Skeletal muscle tissue (tissue), 4 donors: Measurements from ENCODE around the gene MSI2. TPM values are rescaled to one million over a fixed set of nuclear protein-coding genes. Genes with fewer than 3 reads are reported as not detected.

ENCODE experiments used
- H3K27ac ChIP-seq: one replicate; pipeline ENCODE4 v1.7.0; 2013; ENCODE audit warnings: mild to moderate bottlenecking, low read depth, low read length, inconsistent platforms
- H3K27me3 ChIP-seq, 3 donors: one replicate each; pipeline ENCODE4 v1.7.0; 2013; ENCODE audit warnings: low read length in 3 of 3; ENCODE audit not compliant: control insufficient read depth in 3 of 3, insufficient read depth in 3 of 3
- H3K36me3 ChIP-seq, 3 donors: one replicate each; pipeline ENCODE4 v1.7.0; 2013; ENCODE audit warnings: low read length in 3 of 3; ENCODE audit not compliant: control insufficient read depth in 3 of 3, insufficient read depth in 3 of 3
- H3K4me1 ChIP-seq, 3 donors: one replicate each; pipeline ENCODE4 v1.7.0; 2013; ENCODE audit warnings: low read length in 3 of 3, mild to moderate bottlenecking in 3 of 3; ENCODE audit not compliant: control insufficient read depth in 3 of 3, insufficient read depth in 3 of 3
- H3K4me3 ChIP-seq, 3 donors: one replicate each; pipeline ENCODE4 v1.7.0; 2013; ENCODE audit warnings: low read length in 3 of 3
- H3K9ac ChIP-seq, 3 donors: one replicate each; pipeline ENCODE4 v1.7.0; 2013; ENCODE audit warnings: low read length in 3 of 3, mild to moderate bottlenecking in 3 of 3, moderate library complexity in 2 of 3, low read depth in 1 of 3
- H3K9me3 ChIP-seq, 3 donors: one replicate each; pipeline ENCODE4 v1.7.0; 2013; ENCODE audit warnings: low read length in 3 of 3; ENCODE audit not compliant: control insufficient read depth in 3 of 3
- total RNA-seq: library from RNA; depleted of rRNA; stranded (reverse); fragments of >200 nt; gene quantifications from one replicate; pipeline ENCODE4 v1.2.3, GENCODE V29; 2014
- donor health status: Osteomylitis.

MSI2 gene
- total RNA-seq, 1 donor from 2014 or later = 20.4 TPM

- Histone ChIP-seq H3K4me1 (peaks cover 12 to 22% (median 13%) of the 10 kb centered on the region in 3 donors), H3K4me3 (no peak overlapping the region), H3K36me3 (no peaks in the 10 kb centered on the region), H3K9me3 (no peaks in the 10 kb centered on the region), H3K27me3 (no peaks in the 10 kb centered on the region), H3K9ac (peak overlapping the region in 1 of 3 donors; percentile 11), H3K27ac (peak overlapping the region; percentile 57)
These were observed 13.1 kb upstream of the MSI2 start for GRCh38 chr17:57243171-57243622.

- H3K9ac ChIP-seq = no peak overlapping the region
- no peaks in the 10 kb centered on the region for H3K36me3 ChIP-seq
- H3K27ac ChIP-seq = no peak overlapping the region
- H3K9me3 ChIP-seq = no peaks in the 10 kb centered on the region
- no peak overlapping the region for H3K4me3 ChIP-seq
- no peaks in the 10 kb centered on the region for H3K27me3 ChIP-seq
- H3K4me1 ChIP-seq = peaks cover 12 to 22% (median 13%) of the 10 kb centered on the region in 3 donors
These were observed 10.5 kb upstream of the MSI2 start for GRCh38 chr17:57245786-57246185.

- H3K36me3 ChIP-seq = no peaks in the 10 kb centered on the region
- H3K4me3 ChIP-seq = no peak overlapping the region
- no peaks in the 10 kb centered on the region for H3K27me3 ChIP-seq
- peaks cover 0 to 1% (median 0%) of the 10 kb centered on the region in 3 donors for H3K9me3 ChIP-seq
- H3K4me1 ChIP-seq = peaks cover 12 to 22% (median 13%) of the 10 kb centered on the region in 3 donors
- H3K27ac ChIP-seq = no peak overlapping the region
- no peak overlapping the region for H3K9ac ChIP-seq
These were observed 10.1 kb upstream of the MSI2 start for GRCh38 chr17:57246257-57246656.

GRCh38 chr17:57247261-57247660 lies 9.1 kb upstream of the MSI2 start:
- H3K27me3 ChIP-seq = no peaks in the 10 kb centered on the region
- no peaks in the 10 kb centered on the region for H3K36me3 ChIP-seq
- H3K27ac ChIP-seq = no peak overlapping the region
- no peak overlapping the region for H3K9ac ChIP-seq
- peaks cover 7 to 12% (median 9%) of the 10 kb centered on the region in 3 donors for H3K4me1 ChIP-seq
- H3K4me3 ChIP-seq = no peak overlapping the region
- H3K9me3 ChIP-seq = peaks cover 0 to 3% (median 0%) of the 10 kb centered on the region in 3 donors

GRCh38 chr17:57247913-57248312 lies 8.4 kb upstream of the MSI2 start:
- H3K4me1 ChIP-seq = peaks cover 2 to 5% (median 2%) of the 10 kb centered on the region in 3 donors
- H3K9ac ChIP-seq = no peak overlapping the region
- no peaks in the 10 kb centered on the region for H3K36me3 ChIP-seq
- no peak overlapping the region for H3K27ac ChIP-seq
- H3K4me3 ChIP-seq = no peak overlapping the region
- H3K9me3 ChIP-seq = peaks cover 0 to 3% (median 0%) of the 10 kb centered on the region in 3 donors
- H3K27me3 ChIP-seq = no peaks in the 10 kb centered on the region

- H3K36me3 ChIP-seq = no peaks in the 10 kb centered on the region
- no peak overlapping the region for H3K27ac ChIP-seq
- H3K9me3 ChIP-seq = peaks cover 0 to 3% (median 0%) of the 10 kb centered on the region in 3 donors
- H3K27me3 ChIP-seq = no peaks in the 10 kb centered on the region
- H3K9ac ChIP-seq = no peak overlapping the region
- H3K4me3 ChIP-seq = no peak overlapping the region
- no peaks in the 10 kb centered on the region for H3K4me1 ChIP-seq
These were observed 6.8 kb upstream of the MSI2 start for GRCh38 chr17:57249520-57249919.

GRCh38 chr17:57251211-57251787 lies 5.0 kb upstream of the MSI2 start:
- H3K9me3 ChIP-seq = peaks cover 0 to 3% (median 0%) of the 10 kb centered on the region in 3 donors
- no peaks in the 10 kb centered on the region for H3K36me3 ChIP-seq
- H3K4me3 ChIP-seq = no peak overlapping the region
- no peak overlapping the region for H3K9ac ChIP-seq
- no peak overlapping the region for H3K27ac ChIP-seq
- no peaks in the 10 kb centered on the region for H3K27me3 ChIP-seq
- peaks cover 5 to 8% (median 6%) of the 10 kb centered on the region in 3 donors for H3K4me1 ChIP-seq

- H3K4me1 ChIP-seq = peaks cover 8 to 12% (median 8%) of the 10 kb centered on the region in 3 donors
- no peak overlapping the region for H3K27ac ChIP-seq
- H3K4me3 ChIP-seq = no peak overlapping the region
- H3K9ac ChIP-seq = no peak overlapping the region
- no peaks in the 10 kb centered on the region for H3K36me3 ChIP-seq
- H3K27me3 ChIP-seq = no peaks in the 10 kb centered on the region
- peaks cover 0 to 3% (median 0%) of the 10 kb centered on the region in 3 donors for H3K9me3 ChIP-seq
These were observed 2.8 kb upstream of the MSI2 start for GRCh38 chr17:57253362-57254065.

DNA sequence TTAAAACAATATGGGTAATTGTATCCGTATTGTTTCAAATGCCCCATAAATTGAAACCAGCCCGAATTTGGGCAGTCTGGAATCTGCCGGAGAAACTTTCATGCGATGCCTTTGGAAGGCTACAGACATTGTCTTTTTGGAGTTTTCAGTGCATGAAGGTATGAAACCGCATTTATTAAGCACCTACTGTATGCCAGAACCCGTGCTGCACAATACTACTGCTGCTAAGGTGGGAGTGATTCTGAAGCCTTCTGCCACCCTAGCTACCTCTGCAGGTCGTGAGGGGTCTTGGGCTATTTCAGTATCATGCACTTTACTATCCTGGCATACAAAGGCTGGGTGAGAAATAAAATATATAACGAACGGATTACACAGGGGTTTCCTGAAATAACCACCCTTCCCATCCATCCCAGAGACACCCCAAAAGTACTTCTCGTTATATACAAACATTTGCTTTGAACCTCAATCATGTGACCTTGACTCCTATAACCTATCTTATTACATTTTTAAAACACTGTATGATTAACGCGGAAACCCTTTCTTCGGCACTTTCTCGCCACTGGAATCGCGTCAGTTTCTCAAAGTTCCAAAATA lies 1.0 kb upstream of the MSI2 start:
- Histone ChIP-seq H3K9me3 (peaks cover 0 to 3% (median 0%) of the 10 kb centered on the region in 3 donors), H3K4me3 (peak overlapping the region; percentile 73 to 87 (median 83)), H3K27me3 (no peaks in the 10 kb centered on the region), H3K36me3 (no peaks in the 10 kb centered on the region), H3K4me1 (peaks cover 15 to 27% (median 18%) of the 10 kb centered on the region in 3 donors), H3K9ac (peak overlapping the region; percentile 81 to 93 (median 87)), H3K27ac (peak overlapping the region; percentile 96)

DNA sequence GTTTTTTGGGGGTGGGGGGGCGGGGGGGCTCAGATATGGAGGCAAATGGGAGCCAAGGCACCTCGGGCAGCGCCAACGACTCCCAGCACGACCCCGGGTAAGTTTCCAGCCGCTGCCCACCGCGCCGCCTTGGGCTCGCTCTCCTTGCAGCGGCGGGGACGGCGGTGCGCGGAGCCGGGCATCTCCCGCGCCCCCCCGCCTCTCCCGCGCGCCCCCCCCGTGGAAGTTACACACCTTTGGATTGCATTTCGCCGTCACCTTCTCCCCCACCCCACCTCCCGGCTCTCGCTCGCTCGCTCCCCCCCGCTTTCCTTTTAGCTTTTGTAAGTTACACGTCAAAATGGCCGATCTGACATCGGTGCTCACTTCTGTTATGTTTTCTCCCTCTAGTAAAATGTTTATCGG lies 387 bp downstream of the MSI2 start:
- H3K4me1 ChIP-seq = peaks cover 20 to 35% (median 22%) of the 10 kb centered on the region in 3 donors
- no peaks in the 10 kb centered on the region for H3K36me3 ChIP-seq
- no peaks in the 10 kb centered on the region for H3K9me3 ChIP-seq
- H3K27me3 ChIP-seq = no peaks in the 10 kb centered on the region
- H3K27ac ChIP-seq = peak overlapping the region; percentile 84
- peak overlapping the region; percentile 75 to 76 (median 75) for H3K4me3 ChIP-seq
- peak overlapping the region; percentile 62 to 85 (median 76) for H3K9ac ChIP-seq
